Endodermal cell (in vitro differentiated cells): ENCODE results near the gene CENPQ. TPM values are rescaled to one million over a fixed set of nuclear protein-coding genes. Genes with fewer than 3 reads are reported as not detected.

Experiments used
- DNase-seq: peaks from one replicate; pipeline ENCODE4 v3.0.0-alpha.2; 2017
- H3K27ac ChIP-seq: 2 replicates; pipeline ENCODE4 v1.5.1; 2013; ENCODE audit warnings: mild to moderate bottlenecking, low read depth, low read length, moderate library complexity
- H3K27me3 ChIP-seq: 2 replicates; pipeline ENCODE4 v1.6.1; 2013; ENCODE audit warnings: mild to moderate bottlenecking, low read length, moderate library complexity; ENCODE audit not compliant: insufficient read depth, control insufficient read depth, poor library complexity, severe bottlenecking
- H3K36me3 ChIP-seq: 2 replicates; pipeline ENCODE4 v1.7.0; 2013; ENCODE audit warnings: mild to moderate bottlenecking, low read length, moderate library complexity; ENCODE audit not compliant: control insufficient read depth, insufficient read depth
- H3K4me1 ChIP-seq: one replicate; pipeline ENCODE4 v1.7.0; 2013; ENCODE audit warnings: low read length; ENCODE audit not compliant: control insufficient read depth, insufficient read depth
- H3K4me3 ChIP-seq: 2 replicates; pipeline ENCODE4 v1.5.1; 2013; ENCODE audit warnings: mild to moderate bottlenecking, low read length, moderate library complexity
- H3K9ac ChIP-seq: 2 replicates; pipeline ENCODE4 v1.6.1; 2013; ENCODE audit warnings: mild to moderate bottlenecking, low read length, moderate library complexity; ENCODE audit not compliant: poor library complexity, severe bottlenecking; ENCODE audit errors: extremely low read depth
- H3K9me3 ChIP-seq: 2 replicates; pipeline ENCODE4 v1.6.1; 2013; ENCODE audit warnings: mild to moderate bottlenecking, low read length, moderate library complexity; ENCODE audit not compliant: control insufficient read depth
- H3K27ac Mint-ChIP-seq: 2 replicates; pipeline ENCODE4 v1.8.0; 2020; ENCODE audit warnings: mixed read lengths
- H3K27me3 Mint-ChIP-seq: 2 replicates; pipeline ENCODE4 v1.8.0; 2021; ENCODE audit warnings: mild to moderate bottlenecking, mixed read lengths; ENCODE audit not compliant: insufficient read depth
- H3K36me3 Mint-ChIP-seq: 2 replicates; pipeline ENCODE4 v1.8.0; 2020; ENCODE audit warnings: low read depth, mixed read lengths
- H3K4me1 Mint-ChIP-seq: 2 replicates; pipeline ENCODE4 v1.8.0; 2020; ENCODE audit warnings: mixed read lengths
- H3K4me3 Mint-ChIP-seq: 2 replicates; pipeline ENCODE4 v1.8.0; 2020; ENCODE audit warnings: mild to moderate bottlenecking, moderate library complexity, mixed read lengths
- H3K9me3 Mint-ChIP-seq: 2 replicates; pipeline ENCODE4 v1.8.0; 2020; ENCODE audit warnings: mild to moderate bottlenecking, mixed read lengths
- WGBS, 2 experiments: methylation state at CpG; one replicate each; pipeline versions ENCODE4 v1.1.5 to v1.1.7; 2013; ENCODE audit warnings: missing lambda C conversion rate in 2 of 2, mixed read lengths in 1 of 2; ENCODE audit not compliant: insufficient coverage in 1 of 2, insufficient read length in 1 of 2; 5-methylcytosine and 5-hydroxymethylcytosine counted together
- total RNA-seq, 2 donors: library from RNA; stranded (reverse); fragmentation: NEBNext Ultra II Directional in 1 of 2; extraction: Animal tissue kit (Norgen Biotek cat#: 25700) in 1 of 2; gene quantifications; 2 replicates in 1 of 2; 3 replicates in 1 of 2; pipeline ENCODE4 v1.2.1, GENCODE V29; 2021
- TF ChIP-seq, protein P1 (sequence below): fragments of 200-600 bp; sonication (generic); conservative IDR thresholded peaks from 2 replicates; pipeline ENCODE4 v1.5.0; 2021; ENCODE audit warnings: antibody characterized with exemption, mild to moderate bottlenecking

The CENPQ gene
- total RNA-seq, 2 donors from 2014 or later: 13.9 to 22.2 TPM

DNA sequence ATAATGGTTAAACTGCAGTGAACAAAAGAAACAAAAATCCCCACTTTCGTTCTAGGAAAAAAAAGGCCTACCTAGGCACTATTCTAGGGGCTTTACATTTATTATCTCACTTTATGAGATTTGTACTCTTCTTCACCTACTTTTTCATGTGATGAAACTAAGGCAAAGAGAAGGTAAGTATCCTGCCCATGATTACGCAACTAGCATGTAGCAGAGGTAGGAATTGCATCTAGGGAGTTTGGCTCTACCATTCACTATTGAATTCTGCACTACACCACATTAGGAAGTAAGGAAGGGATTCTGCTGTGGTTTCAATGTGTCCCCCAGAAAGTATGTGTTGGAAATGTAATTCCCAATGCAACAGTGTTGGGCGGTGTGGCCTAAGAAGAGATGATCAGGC, 75.9 kb downstream of the CENPQ start:
- Histone ChIP-seq H3K9ac (no peak overlapping the region), H3K36me3 (no peaks in the 10 kb centered on the region), H3K27me3 (no peaks in the 10 kb centered on the region), H3K27ac (no peak overlapping the region), H3K9me3 (no peaks in the 10 kb centered on the region), H3K4me1 (no peaks in the 10 kb centered on the region), H3K4me3 (no peak overlapping the region)
- Mint-ChIP-seq H3K9me3 (no peaks in the 10 kb centered on the region), H3K4me3 (no peak overlapping the region), H3K4me1 (peaks cover 3% of the 10 kb centered on the region), H3K27me3 (peaks cover 12% of the 10 kb centered on the region), H3K27ac (no peak overlapping the region), H3K36me3 (no peaks in the 10 kb centered on the region)
- 94% methylated on average over 2 of the region's 3 CpGs; no CpG with 5 or more reads in 1 of the 2 experiments for WGBS, 2 experiments
- no peak for DNase-seq
- TF ChIP-seq, protein P1, sequence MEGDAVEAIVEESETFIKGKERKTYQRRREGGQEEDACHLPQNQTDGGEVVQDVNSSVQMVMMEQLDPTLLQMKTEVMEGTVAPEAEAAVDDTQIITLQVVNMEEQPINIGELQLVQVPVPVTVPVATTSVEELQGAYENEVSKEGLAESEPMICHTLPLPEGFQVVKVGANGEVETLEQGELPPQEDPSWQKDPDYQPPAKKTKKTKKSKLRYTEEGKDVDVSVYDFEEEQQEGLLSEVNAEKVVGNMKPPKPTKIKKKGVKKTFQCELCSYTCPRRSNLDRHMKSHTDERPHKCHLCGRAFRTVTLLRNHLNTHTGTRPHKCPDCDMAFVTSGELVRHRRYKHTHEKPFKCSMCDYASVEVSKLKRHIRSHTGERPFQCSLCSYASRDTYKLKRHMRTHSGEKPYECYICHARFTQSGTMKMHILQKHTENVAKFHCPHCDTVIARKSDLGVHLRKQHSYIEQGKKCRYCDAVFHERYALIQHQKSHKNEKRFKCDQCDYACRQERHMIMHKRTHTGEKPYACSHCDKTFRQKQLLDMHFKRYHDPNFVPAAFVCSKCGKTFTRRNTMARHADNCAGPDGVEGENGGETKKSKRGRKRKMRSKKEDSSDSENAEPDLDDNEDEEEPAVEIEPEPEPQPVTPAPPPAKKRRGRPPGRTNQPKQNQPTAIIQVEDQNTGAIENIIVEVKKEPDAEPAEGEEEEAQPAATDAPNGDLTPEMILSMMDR: no peak

DNA sequence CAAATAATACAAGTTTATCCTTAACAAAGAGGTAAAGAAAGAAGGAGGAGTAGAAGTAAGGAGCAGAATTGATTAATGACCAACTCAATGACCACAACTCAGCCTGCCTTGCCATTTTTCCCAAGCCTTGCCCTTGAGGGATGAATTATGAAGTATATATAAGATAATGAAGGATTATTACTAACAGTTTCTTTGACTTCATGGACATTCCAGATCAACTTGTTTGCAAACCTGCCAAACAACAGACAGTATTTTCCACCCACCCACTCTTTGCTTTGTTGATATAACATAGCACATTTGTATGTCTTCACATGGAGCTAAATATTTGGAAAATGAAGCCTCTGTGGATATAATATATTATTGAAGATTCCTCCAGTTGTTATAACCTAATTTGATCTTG, 77.4 kb downstream of the CENPQ start:
- H3K4me1 Mint-ChIP-seq: peaks cover 3% of the 10 kb centered on the region
- H3K27me3 ChIP-seq: no peaks in the 10 kb centered on the region
- H3K36me3 Mint-ChIP-seq: no peaks in the 10 kb centered on the region
- TF ChIP-seq, protein P1: no peak
- H3K27ac Mint-ChIP-seq: no peak overlapping the region
- peaks cover 16% of the 10 kb centered on the region for H3K27me3 Mint-ChIP-seq
- H3K4me3 Mint-ChIP-seq: no peak overlapping the region
- no peak for DNase-seq
- H3K4me1 ChIP-seq: no peaks in the 10 kb centered on the region
- no peaks in the 10 kb centered on the region for H3K36me3 ChIP-seq
- no peaks in the 10 kb centered on the region for H3K9me3 ChIP-seq
- no peak overlapping the region for H3K27ac ChIP-seq
- no peak overlapping the region for H3K9ac ChIP-seq
- H3K9me3 Mint-ChIP-seq: no peaks in the 10 kb centered on the region
- no peak overlapping the region for H3K4me3 ChIP-seq

DNA sequence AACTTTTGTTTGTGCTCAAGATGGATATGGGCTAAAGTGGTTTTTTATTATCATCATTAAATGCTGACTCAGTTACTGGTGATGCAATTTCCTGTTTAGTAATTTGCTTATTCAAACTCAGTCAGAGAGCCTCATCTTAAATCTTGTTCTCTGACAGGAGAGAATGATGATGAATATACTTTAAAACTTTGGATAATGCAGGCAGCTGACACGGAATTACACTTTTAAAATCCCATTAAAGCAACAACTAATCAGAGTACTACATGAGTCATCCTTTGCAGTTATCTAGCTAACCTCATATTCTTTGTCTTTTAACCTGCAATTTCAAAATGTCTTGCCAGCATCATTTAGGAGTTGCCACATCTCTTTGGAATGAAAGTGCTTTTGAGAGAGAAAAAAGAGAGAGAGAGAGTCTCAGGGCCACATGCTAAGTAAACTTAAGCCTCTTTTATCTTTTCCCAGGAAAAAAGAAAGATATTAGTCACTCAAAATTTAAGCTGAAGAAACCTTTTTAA, 78.1 kb downstream of the CENPQ start:
- H3K4me3 Mint-ChIP-seq: no peak overlapping the region
- no peaks in the 10 kb centered on the region for H3K36me3 Mint-ChIP-seq
- Histone ChIP-seq H3K27me3 (no peaks in the 10 kb centered on the region), H3K9me3 (no peaks in the 10 kb centered on the region), H3K36me3 (no peaks in the 10 kb centered on the region), H3K4me3 (no peak overlapping the region), H3K9ac (no peak overlapping the region), H3K27ac (no peak overlapping the region), H3K4me1 (no peaks in the 10 kb centered on the region)
- H3K4me1 Mint-ChIP-seq: peaks cover 4% of the 10 kb centered on the region
- H3K27me3 Mint-ChIP-seq: peaks cover 21% of the 10 kb centered on the region
- TF ChIP-seq, protein P1: no peak
- DNase-seq: no peak
- H3K27ac Mint-ChIP-seq: no peak overlapping the region
- no peaks in the 10 kb centered on the region for H3K9me3 Mint-ChIP-seq
- 71 to 100% methylated on average over 1 of the region's 1 CpG for WGBS, 2 experiments
